Activated CD4-positive, alpha-beta T cell treated with anti-CD3 and anti-CD28 coated beads, Interleukin-2, amount 50 U/mL, for 48 hours (primary cell): Measurements from ENCODE around the gene CENPP.

ENCODE experiments used
- DNase-seq, 2 experiments: peaks; one replicate each; pipeline ENCODE4 v3.0.0-alpha.2; 2020

CENPP gene

DNA sequence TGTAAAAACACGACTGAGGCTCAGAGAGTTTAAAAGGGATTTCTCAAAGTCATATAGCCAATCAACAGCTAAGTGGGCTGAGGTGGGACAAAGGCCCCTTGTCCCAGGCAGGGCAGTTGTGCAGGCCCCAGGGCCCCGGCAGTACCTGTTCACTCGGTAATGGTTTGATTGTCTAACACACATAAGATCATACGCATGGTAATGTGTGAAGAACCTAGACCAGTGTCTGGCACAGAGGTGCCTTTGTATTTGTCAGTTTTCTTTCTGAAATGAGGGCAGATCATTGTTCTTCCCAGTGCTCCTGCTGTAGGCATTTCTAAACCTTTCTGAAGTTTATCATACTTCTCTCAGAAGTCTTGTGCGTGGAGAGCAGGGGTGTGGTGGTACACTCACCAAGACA, 277.3 kb downstream of the CENPP start:
- DNase-seq = no peak

GRCh38 chr9:92603990-92604389, 278.2 kb downstream of the CENPP start:
- no peak for DNase-seq

- DNase-seq = no peak
Measured at GRCh38 chr9:92605224-92605623, 279.5 kb downstream of the CENPP start.

DNA sequence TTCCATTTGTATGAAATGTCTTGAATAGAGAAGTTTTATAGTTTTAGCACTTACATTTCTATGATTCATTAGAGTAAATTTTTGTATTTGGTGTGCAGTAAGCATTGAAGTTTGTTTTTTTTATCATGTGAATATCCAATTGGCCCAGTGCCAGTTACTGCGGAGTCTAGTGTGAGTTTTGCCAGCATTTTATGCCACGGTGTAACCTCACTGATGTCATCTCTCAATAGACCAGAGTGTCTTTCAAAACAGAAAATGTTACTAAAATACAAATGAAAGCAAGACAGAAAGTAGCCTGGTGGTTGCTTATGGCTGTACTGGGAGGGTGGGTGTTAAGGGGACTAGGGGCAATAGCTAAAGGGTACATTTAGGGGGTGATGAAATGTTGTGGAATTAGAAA, 281.3 kb downstream of the CENPP start:
- no peak for DNase-seq

- DNase-seq = no peak
Measured at GRCh38 chr9:92607773-92608172, 282.0 kb downstream of the CENPP start.

GRCh38 chr9:92608241-92608908, 282.6 kb downstream of the CENPP start:
- DNase-seq = no peak

DNA sequence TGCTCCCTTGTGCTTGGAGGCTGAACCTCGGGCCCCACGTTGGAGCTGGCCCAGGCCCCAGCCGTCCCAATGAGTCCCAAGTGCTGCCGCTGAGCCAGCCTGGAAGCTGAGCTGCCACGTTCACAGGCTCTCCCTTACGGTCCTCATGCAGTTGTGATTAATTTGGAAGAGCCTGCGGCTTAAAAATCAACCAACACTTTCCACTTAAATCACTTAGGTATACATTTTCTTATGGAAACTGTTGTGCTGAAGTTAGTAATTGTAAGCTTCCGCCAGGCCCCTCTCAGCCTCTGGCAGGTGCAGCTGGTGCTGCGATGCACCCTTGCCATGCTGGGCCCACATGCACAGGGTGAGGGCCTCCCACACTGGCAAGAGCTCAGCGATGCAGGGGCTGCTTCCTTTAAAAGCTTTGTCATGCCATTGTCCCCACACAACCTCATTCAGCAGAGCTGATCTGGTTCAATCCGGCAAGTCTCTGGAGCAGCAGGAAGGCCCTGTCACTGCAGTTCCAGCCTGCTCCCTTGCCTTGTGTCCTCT, 283.2 kb downstream of the CENPP start:
- DNase-seq = no peak

DNA sequence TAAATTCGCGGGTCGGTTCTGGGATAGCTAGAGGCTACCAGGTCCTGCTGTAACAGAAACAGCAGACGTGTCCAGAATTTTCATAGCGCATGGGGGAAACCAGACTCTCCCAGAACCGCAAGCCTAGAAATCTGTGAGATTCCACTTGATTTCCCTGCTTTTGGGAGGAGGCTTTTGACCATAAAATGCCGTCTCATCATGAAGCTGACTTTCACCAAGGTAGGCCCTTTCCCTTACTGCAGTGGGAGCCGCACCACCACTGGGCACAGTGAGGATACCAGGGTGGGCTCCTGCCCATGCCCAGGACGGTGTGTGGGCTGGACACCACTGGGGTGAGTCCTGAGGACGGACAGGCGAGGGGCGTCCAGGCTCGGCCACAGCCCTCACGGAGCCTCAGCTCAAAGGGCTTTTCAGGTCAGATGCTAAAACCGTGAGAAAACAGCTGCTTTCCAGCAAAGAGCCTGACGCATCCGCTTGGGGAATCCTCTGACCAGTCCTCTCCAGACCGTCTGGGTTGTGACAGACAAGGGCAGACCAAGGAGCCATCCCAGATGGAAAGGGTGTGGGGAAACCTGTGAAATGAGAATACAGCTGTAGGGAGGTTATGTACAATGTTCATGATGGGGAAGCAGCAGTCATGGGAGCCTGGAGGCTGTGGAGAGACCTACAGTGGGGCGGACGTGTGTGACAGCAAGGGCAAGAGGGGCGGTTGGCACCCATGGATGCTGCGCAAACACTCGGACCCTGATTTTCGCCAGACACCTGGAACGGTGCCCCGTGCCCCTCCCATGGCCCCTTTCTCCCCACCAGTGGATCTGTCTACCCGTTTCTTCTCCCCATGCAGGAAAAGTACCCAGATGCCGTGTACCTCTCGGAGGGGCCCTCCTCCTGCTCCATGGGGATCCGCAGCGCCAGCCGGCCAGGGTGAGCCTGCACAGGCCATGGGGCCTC, 285.0 kb downstream of the CENPP start:
- DNase-seq = no peak

DNA sequence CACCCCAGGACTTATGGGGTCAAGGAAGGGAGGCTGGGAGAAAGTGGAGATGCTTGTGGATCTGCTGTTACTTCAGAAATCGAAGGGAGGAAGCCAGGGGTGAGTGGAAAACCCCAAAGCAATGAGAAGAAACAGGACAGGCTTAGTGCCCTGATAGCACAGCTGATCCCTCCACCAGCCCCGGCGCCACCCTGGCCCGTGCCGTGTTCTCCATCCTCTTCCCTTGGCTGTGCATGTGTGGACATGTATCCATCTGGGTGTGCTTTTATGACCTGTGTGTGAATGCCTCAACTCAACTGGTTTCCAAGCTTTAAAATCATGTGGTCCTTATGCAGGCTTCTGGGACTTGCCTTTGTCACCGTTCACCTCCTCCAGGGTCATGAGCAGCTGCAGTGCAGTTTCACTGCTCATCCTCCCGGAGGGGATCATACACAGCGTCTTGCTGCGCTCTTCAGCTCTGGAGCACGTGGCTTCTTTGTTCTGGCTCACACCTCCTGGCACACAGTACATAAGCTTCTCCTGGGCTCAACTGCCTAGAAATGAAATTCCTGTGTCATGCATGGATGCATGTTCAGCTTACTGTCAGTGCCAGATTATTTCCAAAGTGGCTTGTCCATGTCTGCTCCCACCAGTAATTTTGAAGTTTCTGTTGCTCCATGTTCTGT, 286.0 kb downstream of the CENPP start:
- DNase-seq = no peak

DNA sequence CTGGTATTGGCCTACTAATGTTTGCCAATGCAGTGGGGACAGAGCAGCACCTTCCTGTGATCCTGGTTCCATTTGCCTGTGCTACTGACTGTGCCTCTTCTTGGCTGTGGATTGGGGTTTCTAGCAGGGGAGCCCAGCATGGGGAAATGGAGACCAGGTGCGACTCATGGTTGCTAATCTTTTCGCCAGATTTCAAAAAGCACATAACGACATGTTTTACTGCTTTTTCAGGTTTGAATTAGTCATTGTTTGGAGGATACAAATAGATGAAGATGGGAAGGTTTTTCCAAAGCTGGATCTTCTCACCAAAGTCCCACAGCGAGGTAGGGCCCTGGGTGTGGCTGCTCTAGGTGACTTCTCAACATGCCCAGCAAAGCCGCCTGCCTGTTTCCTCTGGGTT, 286.5 kb downstream of the CENPP start:
- DNase-seq = no peak

DNA sequence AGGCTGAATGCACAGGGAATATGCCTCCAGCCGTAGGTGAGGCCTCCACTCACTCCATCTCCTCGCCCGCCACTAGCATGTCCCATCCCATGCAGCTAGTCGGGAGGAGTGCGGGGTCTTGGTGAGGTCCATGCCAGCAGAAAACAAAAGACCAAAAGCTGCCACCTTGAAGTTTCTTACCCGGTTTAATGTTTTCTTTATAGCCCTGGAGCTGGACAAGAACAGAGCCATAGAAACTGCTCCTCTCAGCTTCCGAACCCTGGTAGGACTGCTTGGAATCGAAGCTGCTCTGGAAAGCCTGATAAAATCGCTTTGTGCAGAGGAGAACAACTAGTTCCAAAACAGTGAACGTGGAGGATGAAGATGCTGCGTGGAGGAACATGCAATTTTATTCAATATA, 287.1 kb downstream of the CENPP start:
- no peak for DNase-seq

GRCh38 chr9:92613268-92614122, 287.7 kb downstream of the CENPP start:
- no peak for DNase-seq

DNA sequence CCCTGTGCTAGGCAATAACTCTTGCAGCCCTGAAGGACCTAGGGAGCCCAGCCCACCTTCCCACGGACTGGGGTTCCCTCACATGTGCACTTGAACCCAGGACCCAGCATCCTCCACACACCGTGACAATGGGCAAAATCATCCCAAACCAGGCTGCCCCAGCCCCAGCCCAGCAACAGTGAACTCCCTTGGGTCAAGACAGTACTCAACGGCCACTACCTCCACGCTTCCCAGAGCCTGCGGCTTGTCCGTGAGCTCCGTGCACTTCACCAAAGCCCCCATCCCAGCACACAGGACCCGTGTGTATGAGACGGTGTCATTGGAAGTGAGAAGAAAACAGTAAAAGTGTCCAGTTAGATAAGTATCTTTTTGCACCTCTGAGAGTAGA, 288.4 kb downstream of the CENPP start:
- no peak for DNase-seq

- DNase-seq = no peak
Measured at GRCh38 chr9:92614763-92615461, 289.2 kb downstream of the CENPP start.

DNA sequence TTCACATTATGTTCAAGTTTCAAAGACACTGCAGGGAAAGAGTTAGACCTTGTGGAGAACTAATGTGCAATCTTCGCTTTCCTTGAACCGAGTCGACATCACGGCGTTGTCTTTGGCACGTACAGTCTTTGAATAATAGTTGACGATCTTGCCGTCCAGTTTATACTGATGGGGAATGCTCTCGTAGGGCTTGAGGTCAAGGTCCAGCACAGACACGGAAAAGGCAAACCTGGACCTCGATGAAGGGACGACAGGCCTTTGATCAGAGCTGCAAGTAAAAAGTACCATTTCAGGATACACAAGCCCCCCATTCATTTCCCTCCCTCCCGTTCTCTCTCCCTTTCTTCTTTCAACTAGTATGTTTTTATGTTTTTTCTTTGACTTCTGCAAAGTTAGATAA, 290.0 kb downstream of the CENPP start:
- DNase-seq = no peak

GRCh38 chr9:92616199-92616641, 290.5 kb downstream of the CENPP start:
- no peak for DNase-seq

DNA sequence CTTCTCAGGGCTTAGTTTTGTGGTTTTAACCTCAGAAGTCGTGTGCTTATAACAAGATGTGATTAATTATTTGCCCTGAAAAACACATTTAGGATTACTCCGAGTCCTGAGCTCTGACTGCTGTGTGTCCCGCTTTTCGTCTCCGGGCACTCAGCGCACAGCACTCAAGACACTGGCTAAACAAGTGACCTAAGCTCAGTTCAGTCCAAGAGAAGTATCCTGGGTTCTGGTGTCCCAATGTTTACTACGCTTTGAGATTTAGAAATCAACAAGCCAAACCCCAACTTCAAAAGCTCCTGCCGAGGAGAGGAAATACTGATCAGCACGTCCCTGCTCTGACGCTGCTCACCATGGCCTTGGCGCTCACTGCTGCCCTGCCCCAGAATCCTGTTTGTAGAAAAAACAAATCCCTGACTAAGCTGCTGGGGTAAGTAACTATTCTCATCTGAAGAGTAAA, 290.9 kb downstream of the CENPP start:
- no peak for DNase-seq

DNA sequence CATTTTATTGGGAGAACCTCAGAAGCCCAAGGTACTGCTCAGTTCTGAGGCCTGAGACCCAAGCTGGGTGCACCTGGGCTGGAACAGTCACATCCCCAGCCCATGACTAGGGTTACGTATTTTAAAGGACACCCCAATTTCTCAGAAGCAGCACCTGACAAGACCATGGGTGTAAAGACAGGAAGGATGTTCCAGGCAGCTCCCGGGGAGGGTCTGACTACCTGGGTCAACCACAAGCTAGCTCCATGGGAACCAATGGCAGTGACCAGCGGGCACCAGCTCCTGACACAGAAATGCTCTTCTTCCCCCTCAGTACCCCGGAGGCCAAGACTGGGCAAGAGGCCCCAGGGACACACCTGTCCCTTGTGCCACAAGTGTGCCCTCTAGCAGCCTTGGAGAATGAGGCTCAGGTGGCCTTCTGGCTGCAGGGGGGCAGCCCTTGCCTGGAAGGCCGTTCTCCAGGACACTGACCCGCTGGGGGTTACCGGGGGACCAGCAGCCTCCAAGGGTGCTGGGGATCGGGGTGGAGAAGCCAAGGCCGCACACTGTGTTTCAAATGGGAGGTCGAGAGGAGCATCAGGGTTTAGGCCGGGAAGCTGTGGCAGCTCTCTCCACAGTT, 291.6 kb downstream of the CENPP start:
- DNase-seq = no peak

GRCh38 chr9:92617951-92618510, 292.3 kb downstream of the CENPP start:
- DNase-seq = no peak

GRCh38 chr9:92618633-92619225, 293.0 kb downstream of the CENPP start:
- no peak for DNase-seq
